Stimulated activated CD8-positive, alpha-beta memory T cell treated with anti-CD3 and anti-CD28 coated beads, Interleukin-12 subunit alpha, Interleukin-12 subunit beta, amount 100 ng/mL, for 24 hours (primary cell): ENCODE results near the gene GNAT2.

ENCODE experiments used
- DNase-seq: peaks from one replicate; pipeline ENCODE4 v3.0.0-alpha.2; 2020; ENCODE audit errors: extremely low read depth

GNAT2 gene

GRCh38 chr1:109610609-109611307 lies 8.7 kb downstream of the GNAT2 start:
- no peak for DNase-seq

DNA sequence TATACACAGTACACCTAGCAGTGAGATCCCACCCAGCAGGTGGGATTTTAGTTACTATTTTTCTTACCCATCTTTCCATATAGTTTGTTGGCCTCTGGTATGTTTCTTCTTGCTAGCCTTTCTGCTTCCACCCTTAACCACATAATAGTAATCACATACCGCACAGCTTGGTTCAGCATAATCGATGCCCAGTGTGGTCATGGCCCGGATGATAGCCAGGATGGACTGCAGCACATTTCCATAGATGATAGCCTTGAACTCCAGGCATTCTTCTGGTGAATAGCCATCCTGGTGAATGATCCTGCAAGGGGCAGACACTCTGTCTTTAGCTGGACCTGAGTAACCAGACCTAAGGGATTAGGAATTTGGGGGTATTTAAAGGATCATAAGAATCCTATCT lies 9.5 kb downstream of the GNAT2 start:
- no peak for DNase-seq

DNA sequence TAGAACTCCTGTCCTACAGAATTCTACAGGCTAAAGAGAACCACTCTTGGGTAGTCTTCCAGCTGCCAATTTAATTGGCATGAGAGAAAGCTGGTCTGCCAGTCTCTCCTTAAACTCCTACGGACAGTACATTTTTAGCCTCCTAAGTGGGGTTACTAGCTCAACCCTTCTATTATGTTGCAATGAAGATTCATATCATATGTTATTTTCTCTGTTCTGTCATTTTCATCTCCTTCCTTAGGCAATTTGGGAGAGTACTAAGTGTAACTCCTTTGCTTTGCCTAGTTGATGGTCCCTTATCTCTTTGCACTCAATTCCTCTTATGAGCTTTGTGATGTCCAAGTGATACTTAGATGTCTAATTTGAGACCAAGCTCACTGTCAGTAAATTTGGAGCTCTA lies 14.0 kb downstream of the GNAT2 start:
- DNase-seq = no peak

DNA sequence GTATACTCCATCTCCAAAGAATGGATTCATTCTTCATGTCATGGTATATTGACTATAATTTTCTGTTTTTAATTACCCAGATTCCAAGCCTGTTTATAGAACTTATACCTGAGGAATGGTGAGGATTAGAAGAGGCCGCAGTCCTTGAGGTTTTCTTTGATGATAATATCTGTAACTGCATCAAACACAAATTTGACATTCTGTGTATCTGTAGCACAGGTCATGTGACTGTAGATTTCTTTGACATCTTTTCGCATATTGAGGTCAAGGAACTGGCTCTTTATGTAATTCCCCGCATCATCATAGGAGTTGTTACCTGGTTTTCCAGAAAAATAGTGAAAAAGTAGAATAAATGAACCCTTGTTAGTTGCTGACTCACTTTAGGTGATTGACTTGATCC lies 16.2 kb downstream of the GNAT2 start:
- no peak for DNase-seq

DNA sequence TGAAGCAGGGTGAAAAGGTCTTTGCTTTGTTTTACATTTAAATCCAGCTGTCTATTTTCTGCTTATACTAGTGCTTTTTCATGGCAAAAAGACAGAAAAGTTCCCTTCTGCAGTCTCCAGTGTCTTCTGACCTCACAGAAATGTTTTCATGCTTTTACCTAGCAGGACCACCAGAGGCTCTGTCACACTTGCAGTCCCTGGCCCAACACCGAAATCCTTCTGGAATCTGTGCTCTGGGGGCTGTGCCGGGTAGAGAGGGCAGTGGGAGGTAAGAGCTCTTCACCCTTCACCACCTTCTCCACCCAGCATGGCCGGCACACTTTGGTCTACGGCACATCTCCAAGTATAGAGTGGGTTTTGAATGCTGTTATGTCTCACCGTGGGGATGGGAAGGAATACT lies 20.8 kb downstream of the GNAT2 start:
- DNase-seq = no peak

- DNase-seq = no peak
Measured at GRCh38 chr1:109598156-109598555, 21.3 kb downstream of the GNAT2 start.

GRCh38 chr1:109595531-109595930 lies 23.9 kb downstream of the GNAT2 start:
- no peak for DNase-seq

DNA sequence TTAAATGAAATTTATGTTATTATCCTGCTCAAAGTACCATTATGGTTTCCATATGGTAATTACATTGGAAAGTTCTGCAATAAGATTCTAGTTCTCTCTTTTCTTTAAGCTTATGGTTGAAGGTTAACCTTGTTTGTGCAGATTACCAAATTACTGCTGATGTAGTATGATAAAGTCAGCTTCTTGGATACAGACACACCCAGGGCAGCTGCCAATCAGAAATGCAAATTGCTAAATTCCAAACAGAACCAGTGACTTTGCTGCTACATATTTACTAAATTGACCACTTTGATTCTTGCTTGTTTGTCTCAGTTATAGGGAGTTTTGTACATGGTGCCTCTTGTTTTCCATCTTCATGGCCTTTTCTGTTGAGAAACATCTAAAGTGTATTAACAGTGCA lies 26.5 kb downstream of the GNAT2 start:
- no peak for DNase-seq

GRCh38 chr1:109589679-109590078 lies 29.7 kb downstream of the GNAT2 start:
- DNase-seq = no peak

GRCh38 chr1:109589177-109589576 lies 30.2 kb downstream of the GNAT2 start:
- no peak for DNase-seq

GRCh38 chr1:109586055-109586454 lies 33.4 kb downstream of the GNAT2 start:
- no peak for DNase-seq

DNA sequence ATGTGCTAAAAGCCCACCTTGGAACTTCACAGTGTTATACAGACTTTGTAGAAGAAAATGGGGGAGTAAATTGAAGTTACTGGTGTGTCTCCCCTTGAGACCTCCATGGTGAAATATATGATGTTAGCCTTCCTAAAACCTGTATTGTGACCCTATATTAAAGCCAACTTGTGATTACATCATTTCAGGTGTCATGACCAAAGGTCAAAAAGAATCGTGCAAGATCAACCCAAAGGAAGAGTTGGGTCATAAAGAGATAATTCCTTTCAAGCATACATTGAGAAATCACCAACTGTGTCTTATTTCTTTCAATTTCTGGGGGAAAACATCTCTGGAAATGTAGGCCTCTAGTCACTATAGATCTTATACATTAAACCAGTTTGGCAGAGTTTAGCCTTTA lies 34.6 kb downstream of the GNAT2 start:
- no peak for DNase-seq

DNA sequence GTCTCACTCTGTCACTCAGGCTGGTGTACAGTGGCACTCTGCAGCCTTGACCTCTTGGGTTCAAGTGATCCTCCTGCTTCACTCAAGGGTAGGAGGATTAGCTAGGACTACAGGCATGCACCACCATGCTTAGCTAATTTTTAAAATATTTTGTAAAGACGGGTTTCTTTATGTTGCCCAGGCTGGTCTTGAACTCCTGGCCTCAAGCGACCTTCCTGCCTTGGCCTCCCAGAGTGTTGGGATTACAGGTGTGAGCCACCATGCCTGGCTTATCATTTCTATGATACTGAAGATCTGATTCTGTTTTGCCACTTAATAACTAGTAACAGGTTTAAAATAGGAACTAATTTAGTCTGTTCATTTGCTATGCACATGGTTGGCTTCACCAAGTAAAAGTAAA lies 37.4 kb downstream of the GNAT2 start:
- no peak for DNase-seq

DNA sequence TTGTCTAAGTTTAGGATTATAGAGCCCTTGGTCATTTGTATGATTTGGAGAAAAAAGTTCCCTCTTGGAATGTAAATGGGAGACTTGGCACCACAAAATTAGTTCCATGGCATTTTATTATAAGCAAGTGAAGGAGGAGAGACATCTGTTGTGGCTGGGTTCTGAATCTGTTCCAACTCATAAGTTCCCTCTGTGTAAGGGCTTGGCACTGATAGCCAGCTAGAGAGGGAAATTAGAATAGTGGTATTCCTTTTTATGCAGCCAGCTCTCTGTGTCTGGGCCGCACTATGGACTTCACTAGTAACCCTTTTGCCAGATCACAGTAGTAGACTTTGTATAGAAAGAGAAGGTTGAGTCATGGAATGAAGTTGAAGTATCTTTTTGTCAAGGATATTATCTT lies 39.9 kb downstream of the GNAT2 start:
- DNase-seq = no peak

DNA sequence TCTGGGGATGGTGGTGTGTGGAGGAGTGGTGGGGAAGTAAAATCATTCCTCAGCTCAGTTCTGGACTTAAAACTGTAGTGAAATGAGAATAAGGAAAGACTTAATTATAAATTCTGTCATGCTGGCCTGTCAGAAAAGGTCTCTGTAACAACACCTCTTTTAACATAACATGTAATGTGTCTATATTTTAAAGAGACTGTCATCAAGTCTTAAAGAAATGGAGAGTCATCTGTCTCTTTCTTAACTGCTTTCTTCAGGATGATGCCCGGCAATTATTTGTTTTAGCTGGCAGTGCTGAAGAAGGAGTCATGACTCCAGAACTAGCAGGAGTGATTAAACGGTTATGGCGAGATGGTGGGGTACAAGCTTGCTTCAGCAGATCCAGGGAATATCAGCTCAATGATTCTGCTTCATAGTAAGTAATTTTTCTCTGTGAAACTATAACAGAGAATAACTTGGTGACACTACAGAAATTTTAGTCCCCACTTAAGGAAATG lies 40.4 kb downstream of the GNAT2 start:
- DNase-seq = no peak

DNA sequence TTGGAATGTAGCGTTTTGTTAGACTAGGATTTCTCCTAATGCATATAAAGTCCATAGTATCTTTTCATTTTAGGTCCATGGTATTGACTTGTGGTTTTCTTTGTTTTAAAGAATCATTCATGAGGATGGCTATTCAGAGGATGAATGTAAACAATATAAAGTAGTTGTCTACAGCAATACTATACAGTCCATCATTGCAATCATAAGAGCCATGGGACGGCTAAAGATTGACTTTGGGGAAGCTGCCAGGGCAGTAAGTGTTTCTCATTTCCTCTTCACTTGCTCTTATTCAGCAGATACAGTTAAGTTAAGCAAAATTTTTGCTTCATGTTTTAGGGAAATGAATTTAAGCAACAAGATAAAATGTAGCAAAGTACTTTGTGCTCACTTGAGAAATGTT lies 45.6 kb downstream of the GNAT2 start:
- DNase-seq = no peak

DNA sequence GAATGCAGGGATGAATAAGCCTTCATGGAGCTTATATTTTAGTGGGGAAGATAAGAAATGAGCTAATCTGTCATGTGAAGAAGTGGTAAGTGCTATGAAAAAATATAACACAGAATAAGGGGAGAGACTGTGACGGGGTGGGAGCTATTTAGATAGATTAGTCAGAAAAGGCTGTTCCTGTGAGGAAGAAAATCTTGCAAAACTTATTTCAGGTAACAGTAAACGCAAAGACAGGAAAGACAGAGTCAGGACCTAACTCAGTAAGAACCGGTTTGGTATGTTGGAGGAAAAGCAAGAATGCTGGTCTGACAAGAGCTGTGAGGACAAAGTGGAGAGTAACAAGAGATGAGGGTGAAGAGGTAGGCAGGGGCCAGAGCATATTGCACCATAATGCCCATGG lies 49.0 kb downstream of the GNAT2 start:
- DNase-seq = no peak

- no peak for DNase-seq
Measured at GRCh38 chr1:109569323-109569722, 50.1 kb downstream of the GNAT2 start.

GRCh38 chr1:109567877-109568672 lies 51.3 kb downstream of the GNAT2 start:
- DNase-seq = no peak

DNA sequence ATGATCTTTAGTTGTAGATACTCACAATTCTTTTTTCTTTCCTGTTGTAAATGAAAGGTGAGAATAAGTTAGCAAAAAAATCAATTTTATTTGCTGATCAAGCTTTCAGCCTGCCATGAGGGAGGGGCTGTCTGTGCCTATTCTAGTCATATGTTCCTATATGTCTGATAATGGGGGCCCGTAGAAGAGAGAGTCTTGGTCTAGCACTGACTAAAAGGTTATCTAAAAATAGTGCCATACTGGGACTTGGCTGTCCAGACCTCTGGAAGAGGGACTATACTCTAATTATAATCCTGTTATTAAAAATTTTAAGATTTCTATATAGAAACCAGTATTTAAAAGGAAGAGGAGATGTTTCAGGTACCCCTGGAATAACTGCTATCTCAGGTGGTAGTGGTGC lies 52.4 kb downstream of the GNAT2 start:
- no peak for DNase-seq

- DNase-seq = no peak
Measured at GRCh38 chr1:109565241-109565640, 54.2 kb downstream of the GNAT2 start.

DNA sequence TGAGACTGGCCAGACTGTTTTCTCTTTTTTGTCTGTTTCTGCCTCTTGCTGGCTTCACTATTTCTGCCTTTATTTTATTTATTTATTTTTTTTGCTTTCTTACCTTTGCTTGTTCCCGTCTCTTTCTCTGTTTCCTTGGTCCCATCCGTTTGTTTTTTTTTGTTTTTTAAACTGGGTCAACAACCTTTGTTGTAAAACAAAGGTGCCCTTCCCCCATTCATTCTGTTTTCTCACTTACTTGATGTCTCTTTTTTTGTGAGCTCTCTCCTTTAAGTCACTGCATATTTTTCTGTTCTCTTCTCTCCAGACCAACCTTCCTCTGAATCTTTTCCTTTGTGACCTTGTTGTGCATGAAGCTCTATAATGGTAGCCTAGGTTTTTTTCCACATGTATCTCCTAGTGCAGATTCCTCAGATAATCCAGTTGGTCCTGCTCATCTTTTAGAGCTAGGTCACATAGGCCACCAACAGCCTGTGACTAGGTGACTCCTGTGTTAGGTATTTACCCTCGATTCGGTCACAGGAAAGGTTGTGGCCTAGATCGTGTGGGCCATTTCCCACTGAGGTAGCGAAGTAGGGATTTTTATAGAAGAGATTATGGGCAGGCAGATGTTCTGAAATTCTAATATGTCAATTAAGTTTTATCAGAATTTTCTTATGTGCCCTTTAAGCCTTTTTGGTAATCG lies 55.1 kb downstream of the GNAT2 start:
- no peak for DNase-seq

- DNase-seq = no peak
Measured at GRCh38 chr1:109559995-109560394, 59.4 kb downstream of the GNAT2 start.
